ENCODE measurements around the gene ABHD6.
"Not testable (repeated sequence)": the region's sequence is repeated elsewhere in the genome, so short reads cannot be mapped to it uniquely, and the experiment has no call there.

ABHD6 gene

DNA sequence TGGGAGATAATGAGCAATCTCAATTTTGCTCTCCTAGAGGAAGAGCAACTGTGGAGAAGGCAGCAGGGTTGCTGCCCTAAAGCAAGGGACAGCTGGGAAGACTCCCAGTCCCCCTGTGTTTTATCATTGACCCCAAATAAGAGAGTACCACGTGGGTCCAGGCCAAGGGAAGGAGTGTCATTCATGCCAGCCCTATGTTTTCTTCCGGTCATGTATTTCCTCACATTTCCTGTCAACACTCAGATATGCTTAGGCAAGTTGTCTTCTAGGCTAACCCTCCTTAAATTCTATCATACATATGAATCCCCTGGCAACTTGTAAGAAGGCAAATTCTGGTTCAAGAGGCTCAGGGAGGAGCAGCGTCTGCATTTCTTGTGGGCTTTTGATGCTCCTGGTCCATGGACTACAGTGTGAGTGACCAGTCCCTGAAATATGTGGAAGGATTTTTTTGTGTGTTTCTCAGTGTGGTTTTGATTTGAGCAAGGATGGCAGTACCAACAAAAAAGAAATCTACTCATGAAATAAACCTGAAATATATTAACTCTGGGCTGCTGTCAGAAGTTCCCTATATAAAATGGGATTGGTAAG lies 36.5 kb downstream of the ABHD6 start:
- DNase-seq (ENCODE audit: low read depth): no peak

DNA sequence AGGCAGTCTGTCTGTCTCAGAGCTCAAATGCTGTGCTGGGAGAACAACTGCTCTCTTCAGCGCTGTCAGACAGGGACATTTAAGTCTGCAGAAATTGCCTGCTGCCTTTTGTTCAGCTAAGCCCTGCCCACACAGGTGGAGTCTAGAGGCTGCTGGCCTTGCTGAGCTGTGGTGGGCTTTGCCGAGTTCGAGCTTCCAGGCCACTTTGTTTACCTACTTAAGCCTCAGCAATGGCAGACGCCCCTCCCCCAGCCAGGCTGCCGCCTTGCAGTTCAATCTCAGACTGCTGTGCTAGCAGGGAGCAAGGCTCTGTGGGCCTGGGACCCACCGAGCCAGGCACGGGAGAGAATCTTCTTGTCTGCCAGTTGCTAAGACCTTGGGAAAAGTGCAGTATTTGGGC lies 43.5 kb downstream of the ABHD6 start:
- no peak for DNase-seq (ENCODE audit: low read depth)

DNA sequence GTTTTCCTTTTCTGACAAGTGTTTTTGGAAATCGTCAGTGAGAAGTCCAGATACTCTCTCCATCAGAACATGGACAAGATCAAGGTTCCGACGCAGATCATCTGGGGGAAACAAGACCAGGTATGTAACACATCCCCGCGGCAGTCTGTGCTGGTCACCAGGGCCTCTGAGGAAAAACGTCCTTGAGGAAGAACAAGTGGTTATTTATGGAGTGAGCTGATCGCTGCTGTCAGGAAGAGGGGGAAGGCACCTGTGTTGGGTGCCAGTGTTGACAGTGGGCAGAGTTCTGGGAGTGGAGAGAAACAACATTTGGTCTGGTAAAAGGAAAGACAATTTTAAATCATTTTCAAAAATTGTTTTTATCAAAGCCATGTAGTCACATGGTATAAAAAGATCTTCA lies 47.7 kb downstream of the ABHD6 start:
- no peak for DNase-seq (ENCODE audit: low read depth)

DNA sequence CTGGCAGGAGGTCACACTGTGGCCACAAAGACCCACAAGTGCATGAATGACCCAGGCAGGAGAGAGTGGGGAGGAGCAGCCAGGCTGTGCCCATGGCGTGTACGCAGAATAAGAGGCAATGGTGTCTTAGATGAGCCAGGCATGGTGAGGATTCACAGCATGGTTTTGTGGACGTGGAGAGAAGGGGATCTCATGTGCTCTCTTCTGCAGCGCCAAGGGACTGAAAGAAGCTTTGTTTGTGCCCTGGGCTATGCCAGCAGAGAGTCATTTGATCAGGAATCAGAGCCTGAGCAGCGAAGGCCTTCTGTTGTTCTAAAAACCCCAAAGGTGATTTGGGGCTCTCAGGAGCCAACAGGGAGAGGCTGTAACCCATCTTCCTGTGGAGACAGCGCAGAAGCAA lies 49.8 kb downstream of the ABHD6 start:
- no peak for DNase-seq (ENCODE audit: low read depth)

DNA sequence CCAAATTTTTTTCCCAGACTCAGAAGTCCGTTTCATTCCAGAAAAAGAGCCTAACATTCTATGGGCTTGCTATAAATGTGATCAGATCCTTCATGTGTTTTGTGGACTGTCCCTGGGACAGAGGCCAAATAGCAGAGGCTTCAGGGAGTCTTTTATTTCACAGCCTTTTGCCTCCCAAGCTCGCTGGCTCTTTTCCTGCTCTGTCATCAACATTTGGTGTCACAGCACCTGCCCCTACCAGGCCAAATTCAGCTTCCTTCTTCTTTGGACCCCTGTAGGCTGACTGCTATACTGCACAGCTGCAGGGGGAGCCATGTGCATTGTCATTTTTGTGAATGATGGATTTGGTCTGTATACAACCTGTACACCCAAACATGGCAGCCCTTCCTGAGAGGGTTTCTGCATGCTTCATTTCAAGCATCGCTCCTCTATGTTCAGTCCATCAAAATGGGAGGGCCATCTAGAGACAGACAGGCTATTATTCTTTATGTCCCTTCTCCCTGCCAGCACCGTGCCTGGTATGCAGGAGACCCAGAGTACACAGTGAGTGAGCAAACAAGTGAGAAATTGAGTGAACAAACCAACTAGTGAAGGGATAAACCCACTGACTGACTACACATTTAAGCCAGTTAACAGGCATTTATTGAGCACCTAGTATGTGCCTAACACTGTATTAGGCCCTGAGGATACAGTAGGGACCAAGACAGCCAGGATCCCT lies 50.6 kb downstream of the ABHD6 start:
- no peak for DNase-seq (ENCODE audit: low read depth)

DNA sequence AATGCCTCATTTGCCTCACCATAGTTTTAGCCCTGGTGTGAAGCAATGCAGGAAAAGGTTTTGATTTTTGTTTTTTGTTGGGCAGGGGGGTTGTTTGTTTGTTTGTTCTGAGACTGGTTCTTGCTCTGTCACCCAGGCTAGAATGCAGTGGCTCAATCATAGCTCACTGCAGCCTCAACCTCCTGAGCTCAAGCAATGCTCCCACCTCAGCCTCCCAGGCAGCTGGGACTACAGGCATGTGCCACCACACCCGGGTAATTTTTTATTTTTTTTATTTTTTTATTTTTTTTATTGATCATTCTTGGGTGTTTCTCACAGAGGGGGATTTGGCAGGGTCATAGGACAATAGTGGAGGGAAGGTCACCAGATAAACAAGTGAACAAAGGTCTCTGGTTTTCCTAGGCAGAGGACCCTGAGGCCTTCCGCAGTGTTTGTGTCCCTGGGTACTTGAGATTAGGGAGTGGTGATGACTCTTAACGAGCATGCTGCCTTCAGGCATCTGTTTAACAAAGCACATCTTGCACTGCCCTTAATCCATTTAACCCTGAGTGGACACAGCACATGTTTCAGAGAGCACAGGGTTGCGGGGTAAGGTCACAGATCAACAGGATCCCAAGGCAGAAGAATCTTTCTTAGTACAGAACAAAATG lies 51.5 kb downstream of the ABHD6 start:
- DNase-seq (ENCODE audit: low read depth): not testable (repeated sequence)

DNA sequence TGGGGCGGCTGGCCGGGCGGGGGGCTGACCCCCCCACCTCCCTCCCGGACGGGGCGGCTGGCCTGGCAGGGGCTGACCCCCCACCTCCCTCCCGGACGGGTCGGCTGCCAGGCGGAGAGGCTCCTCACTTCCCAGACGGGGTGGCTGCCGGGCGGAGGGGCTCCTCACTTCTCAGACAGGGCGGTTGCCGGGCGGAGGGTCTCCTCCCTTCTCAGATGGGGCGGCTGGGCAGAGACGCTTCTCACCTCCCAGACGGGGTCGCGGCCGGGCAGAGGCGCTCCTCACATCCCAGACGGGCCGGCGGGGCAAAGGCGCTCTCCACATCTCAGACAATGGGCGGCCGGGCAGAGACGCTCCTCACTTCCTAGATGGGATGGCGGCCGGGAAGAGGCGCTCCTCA lies 52.9 kb downstream of the ABHD6 start:
- DNase-seq (ENCODE audit: low read depth): not testable (repeated sequence)

DNA sequence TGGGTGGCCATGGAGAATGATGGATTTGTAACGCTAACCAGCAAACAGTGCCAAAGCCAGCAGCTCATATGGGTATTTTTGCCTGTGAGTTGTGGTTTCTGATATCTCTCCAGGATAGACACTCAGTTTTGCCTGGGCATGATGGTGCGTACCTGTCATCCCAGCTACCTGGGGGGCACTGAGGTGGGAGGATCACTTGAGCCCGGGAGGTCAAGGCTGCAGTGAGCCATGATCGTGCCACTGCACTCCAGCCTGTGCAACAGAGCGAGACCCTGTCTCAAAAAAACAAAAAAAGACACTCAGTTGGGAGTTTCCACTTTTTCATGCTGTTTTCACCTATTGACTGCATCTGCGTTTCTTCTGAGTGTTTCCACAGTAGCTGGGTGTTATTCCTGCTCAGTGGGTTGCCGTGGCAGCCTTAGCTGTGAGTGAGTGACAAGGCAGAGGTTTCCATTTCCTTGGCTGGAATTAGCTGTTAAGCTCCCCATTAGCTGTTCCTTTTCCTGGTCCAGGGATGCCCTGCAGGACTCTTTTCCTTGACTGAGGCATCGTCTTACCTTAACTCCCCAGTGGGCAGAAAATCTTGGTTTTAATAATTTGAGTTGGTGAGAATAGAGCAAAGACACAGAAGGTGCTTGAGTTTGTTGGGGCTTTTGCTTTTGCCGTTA lies 54.2 kb downstream of the ABHD6 start:
- no peak for DNase-seq (ENCODE audit: low read depth)

DNA sequence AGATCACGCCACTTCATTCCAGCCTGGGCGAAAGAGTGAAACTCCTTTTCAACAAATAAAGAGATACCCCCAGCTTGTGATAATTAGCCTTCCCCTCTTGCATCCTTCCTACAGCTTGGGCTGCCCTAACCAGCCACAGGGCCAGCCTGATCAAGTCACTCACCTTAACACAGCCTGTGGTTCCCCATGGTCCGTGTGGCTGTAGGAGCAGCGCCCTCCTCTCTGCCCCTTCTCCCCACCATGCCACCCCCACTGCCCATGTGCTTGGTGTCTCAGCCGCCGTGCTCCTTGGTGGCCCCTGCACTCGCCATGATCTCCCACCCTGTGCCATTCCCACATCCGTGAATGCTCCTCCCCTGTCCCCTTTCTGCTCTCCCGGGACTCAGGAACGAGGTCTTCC lies 55.3 kb downstream of the ABHD6 start:
- DNase-seq (ENCODE audit: low read depth): no peak

DNA sequence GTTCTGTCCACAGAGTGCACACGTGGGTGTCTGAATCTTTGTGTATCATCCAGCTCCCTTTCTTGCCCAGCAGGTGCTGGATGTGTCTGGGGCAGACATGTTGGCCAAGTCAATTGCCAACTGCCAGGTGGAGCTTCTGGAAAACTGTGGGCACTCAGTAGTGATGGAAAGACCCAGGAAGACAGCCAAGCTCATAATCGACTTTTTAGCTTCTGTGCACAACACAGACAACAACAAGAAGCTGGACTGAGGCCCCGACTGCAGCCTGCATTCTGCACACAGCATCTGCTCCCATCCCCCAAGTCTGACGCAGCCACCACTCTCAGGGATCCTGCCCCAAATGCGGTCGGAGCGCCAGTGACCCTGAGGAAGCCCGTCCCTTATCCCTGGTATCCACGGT lies 55.9 kb downstream of the ABHD6 start:
- DNase-seq (ENCODE audit: low read depth): no peak

DNA sequence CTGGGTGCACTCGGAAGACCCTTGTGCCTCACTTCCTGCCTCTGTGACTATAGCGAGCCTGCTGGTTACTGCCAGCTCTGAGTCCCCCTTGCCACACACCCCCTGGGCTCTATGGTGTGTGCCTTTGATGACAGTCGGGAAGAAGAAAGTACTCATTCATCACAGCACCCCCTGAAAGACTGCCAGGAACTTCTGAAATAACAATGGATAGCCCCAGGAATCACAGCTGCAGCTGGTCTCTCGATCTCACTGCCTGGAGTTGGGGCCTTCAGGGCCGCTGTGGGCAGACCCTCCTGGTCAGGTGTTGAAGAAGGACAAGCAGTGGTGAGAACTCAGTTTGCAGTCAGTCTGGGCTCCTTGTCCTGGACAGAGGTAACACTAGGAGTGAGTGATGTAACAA lies 58.7 kb downstream of the ABHD6 start:
- DNase-seq (ENCODE audit: low read depth): no peak

DNA sequence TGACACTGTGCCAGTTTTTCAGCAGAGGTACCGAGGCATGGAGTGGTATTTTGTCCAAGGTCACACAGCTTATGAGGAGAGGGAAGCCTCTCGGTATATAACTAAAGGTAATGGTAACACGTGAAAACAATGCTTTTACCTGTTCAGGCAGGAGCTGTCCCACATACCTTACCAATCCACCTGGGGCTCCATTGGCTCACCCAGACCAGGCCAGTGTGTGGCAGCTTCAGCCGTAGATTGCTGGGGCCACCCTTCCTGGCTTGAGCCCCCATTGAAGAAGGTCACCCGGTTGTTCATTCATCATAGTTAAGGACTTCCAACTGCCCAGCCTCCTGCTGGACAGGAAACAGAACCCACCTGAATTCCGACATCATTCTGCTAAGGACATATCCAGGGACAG lies 59.3 kb downstream of the ABHD6 start:
- no peak for DNase-seq (ENCODE audit: low read depth)

DNA sequence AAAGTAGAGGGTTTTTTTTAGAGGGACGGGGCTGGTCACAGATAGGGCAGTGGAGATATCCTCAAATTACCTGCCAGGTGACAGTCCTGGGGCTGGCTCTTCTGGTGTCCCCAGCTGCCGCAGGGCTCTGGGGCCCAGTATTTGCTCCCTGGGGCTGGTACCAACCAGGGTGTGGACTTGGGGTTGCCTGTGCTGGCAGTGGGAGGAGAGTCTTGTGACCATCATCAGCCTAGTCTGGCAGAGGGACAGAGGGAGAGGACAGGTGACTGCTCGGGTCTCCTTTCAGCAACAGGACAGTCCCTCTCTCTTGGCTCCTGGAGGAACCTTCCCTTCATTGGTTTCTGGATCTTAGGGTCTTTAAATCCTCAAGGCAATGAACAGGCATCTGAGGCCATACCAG lies 60.6 kb downstream of the ABHD6 start:
- no peak for DNase-seq (ENCODE audit: low read depth)

DNA sequence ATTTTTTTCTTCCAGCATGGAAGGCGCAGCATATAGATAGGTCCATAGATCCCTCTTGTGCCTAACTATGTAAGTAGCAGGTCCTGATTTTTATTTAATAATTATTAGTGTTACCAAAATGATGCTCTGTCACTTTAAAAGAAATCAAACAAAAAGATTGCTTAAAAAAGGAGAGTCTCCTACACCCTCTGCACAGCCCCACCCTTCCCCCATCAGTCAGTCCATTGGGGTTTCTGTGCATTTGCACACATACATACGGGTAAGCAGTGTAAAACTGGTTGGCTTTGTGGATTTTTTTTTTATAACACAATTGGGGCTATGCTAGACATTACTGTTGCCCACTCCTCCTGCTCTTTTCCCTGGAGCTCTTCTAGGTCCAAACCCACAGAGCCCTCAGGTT lies 61.5 kb downstream of the ABHD6 start:
- DNase-seq (ENCODE audit: low read depth): no peak

DNA sequence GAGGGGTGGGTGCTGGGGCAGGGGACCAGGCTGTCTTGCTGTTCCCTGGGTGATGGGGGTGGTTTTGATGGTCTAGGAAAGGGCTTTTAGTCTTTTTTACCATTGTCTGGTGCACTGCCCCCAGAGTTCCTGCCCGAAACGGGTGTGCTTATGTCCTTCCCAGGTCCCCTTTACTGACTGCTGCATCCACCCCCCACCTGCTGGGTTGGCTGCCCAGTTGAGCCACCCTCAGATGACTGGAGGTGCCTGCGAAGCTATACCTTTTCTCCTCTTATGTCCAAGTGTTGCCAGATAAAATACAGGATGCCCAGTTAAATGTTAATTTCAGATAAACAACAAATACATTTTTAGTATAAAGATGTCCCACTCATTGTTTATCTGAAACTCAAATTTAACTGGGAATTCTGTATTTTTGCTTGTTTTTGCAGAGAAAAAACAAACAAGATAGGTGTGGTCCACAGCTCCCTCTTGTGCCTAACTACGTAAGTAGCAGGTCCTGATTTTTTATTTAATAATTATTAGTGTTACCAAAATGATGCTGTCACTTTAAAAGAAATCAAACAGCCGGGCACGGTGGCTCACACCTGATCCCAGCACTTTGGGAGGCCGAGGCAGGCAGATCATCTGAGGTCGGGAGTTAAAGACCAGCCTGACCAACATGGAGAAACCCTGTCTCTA lies 62.4 kb downstream of the ABHD6 start:
- no peak for DNase-seq (ENCODE audit: low read depth)

DNA sequence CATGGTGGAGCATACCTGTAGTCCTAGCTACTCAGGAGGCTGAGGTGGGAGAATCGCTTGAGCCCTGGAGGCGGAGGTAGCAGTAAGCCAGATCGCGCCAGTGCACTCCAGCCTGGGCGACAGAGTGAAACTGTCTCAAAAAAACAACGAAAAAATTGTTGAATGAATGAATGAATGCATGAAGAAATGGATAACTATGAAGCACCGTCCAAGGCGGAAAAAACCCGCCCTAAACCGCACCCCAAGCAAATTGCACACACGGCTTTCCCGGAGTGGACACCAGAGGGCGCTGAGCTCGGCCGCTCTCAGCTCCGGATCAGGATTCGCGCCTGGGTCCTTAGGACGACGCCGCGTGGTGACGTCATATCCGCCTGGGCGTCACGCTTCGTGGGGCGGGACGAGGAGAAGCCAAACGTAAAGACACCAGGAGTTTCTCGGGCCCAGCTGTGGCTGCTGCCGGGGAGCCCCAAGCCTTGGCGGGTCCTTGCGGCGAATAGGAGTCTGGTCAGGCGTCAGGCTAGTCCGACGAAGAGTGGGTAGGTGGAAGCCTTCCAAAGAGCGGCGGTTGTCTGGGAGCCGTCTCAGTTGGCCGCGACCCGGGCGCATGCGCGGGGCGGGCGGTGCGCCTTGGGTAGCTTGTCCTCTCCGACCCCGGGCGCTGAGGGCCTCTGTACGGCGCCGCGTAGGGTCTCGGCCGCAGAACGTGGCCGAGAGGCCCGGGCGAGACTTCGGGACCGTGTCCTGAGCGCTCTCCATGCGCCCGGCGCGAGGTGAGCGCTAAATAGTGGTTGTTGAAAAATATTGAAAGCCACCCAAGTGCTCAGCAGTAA lies 68.5 kb downstream of the ABHD6 start, which contains the start of the genes HTD2 and RPP14:
HTD2 (plus strand) TSS at position 639 of the 830 bp plus-strand sequence. CDS start 11,094 bp downstream, outside the sequence.
RPP14 (plus strand) TSS at position 364 of the 830 bp plus-strand sequence. CDS start 4,085 bp downstream, outside the sequence.
- peak; percentile 97 for DNase-seq (ENCODE audit: low read depth)

DNA sequence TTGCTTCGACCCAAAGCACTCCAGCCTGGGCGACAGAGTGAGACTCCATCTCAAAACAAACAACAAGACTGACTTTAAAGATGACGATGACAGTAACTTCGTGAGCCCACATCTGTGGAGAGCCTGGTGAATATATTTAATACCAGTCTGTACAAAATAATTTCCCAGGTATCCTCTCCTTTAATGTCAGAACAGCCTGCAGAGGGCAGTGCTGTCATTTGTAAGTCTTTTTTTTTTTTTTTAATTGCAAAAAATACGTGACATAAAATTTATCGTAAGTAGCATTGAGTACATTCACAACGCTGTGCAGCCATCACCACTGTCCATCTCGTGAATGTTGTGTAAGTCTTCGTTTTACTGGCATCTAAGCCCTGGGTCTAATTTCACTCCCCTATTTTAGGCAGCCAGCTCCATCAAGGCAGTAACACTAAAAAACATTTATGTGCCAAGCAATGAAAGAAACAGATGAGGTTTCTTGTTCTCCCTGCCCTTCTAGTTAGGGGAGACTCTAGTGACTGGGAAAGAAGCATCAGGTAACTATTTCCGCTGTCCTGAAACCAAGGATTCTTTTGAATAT lies 70.1 kb downstream of the ABHD6 start:
- no peak for DNase-seq (ENCODE audit: low read depth)

DNA sequence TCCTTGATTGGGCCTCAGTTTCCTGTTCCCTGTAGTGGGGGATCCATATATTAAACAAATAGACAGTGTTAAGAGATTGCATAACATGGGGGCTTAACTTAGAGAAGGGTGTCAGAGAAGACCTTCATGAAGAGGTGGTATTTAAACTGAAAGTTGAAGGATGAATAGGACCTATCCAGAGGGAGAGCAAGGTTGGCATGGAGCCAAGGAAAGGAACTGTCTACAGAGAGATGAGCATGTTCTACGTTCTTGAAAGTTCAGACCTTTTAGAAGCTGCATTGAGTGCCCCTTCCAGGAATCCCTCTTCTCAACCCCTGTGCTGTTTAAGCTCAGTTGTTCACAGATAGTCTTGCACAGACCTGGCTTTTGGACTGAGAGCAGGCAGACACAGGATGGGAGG lies 71.1 kb downstream of the ABHD6 start:
- no peak for DNase-seq (ENCODE audit: low read depth)

DNA sequence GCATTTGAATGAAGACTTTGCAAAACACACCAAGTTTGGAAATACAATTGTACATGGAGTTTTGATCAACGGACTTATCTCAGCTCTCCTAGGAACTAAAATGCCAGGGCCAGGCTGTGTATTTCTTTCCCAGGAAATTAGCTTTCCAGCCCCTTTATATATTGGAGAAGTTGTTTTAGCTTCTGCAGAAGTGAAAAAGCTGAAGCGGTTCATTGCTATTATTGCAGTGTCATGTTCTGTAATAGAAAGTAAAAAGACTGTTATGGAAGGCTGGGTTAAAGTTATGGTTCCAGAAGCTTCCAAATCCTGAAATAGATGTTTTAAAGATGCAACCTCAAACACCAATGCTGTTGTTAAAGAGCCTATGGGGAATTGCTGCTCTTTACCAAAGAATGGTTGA lies 80.2 kb downstream of the ABHD6 start:
- DNase-seq (ENCODE audit: low read depth): no peak

DNA sequence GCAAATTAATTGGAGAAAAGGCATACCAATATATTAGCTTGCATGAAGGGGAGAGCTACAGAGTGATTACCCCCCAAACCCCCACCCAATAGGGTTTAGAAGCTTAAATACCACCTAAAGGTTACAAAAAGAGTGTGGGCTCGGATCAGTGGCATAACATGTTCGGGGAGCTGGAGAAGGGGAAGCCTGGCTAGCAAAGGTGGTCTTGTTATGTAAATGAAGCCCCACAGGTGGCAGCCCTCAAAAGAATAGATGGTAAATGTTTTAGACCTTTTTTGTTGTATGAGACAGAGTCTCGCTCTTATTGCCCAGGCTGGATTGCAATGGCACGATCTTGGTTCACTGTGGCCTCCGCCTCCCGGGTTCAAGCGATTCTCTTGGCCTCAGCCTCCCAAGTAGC lies 84.2 kb downstream of the ABHD6 start:
- DNase-seq (ENCODE audit: low read depth): no peak

DNA sequence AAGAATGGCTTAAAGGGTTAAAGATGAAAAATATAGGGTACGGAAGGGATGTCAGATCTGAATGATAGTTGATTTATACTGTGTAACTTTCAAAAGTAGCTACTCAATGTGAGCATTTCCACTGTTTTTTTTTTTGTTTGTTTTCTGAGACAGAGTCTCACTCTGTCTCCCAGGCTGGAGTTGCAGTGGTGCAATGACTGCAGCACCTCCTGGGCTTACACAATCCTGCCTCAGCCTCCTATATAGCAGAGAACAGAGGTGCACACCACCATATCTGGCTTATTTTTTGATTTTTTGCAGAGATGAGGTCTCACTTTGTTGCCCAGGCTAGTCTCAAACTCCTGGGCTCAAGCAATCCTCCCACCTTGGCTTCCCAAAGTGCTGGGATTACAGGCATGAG lies 85.2 kb downstream of the ABHD6 start:
- no peak for DNase-seq (ENCODE audit: low read depth)
